GM18951 (cell line): ENCODE measurements around the gene GRIK4.

Experiments used
- POLR2A ChIP-seq: IDR thresholded peaks from 4 replicates; pipeline ENCODE4 v1.6.1; 2011; ENCODE audit warnings: mild to moderate bottlenecking; ENCODE audit not compliant: insufficient read length, insufficient read depth; ENCODE audit errors: extremely low read depth
- in situ Hi-C: fragments of 300-500 bp; cut with MboI; formaldehyde crosslinking; loops from one replicate; pipeline ENCODE4 v1.12.0; 2022; ENCODE audit warnings: low sequenced_read_pairs, mixed read lengths, inconsistent platforms; ENCODE audit not compliant: unreplicated experiment

GRIK4 gene

GRCh38 chr11:120735035-120735434 is 223.5 kb downstream of the GRIK4 start:
- TF ChIP-seq POLR2A: no peak

GRCh38 chr11:120738516-120739046 is 227.0 kb downstream of the GRIK4 start:
- in situ Hi-C loops: no loop called here
- TF ChIP-seq POLR2A: no peak

More at GRCh38 chr11:120735035-120735434, 223.5 kb downstream of the GRIK4 start:
- in situ Hi-C loops: no loop called here

- no peak for TF ChIP-seq POLR2A
- in situ Hi-C loops: no loop called here
Measured at GRCh38 chr11:120739780-120740179, 228.2 kb downstream of the GRIK4 start.

GRCh38 chr11:120740380-120740779 is 228.8 kb downstream of the GRIK4 start:
- no peak for TF ChIP-seq POLR2A
- in situ Hi-C loops: no loop called here

- in situ Hi-C loops: no loop called here
- TF ChIP-seq POLR2A: no peak
Measured at GRCh38 chr11:120744016-120744994, 232.8 kb downstream of the GRIK4 start.

- in situ Hi-C loops: no loop called here
- TF ChIP-seq POLR2A: no peak
Measured at GRCh38 chr11:120746376-120746775, 234.8 kb downstream of the GRIK4 start.

- in situ Hi-C loops: no loop called here
- TF ChIP-seq POLR2A: no peak
Measured at GRCh38 chr11:120746836-120747609, 235.5 kb downstream of the GRIK4 start.

- no peak for TF ChIP-seq POLR2A
- in situ Hi-C loops: no loop called here
Measured at GRCh38 chr11:120747850-120748814, 236.6 kb downstream of the GRIK4 start.

GRCh38 chr11:120749395-120749794 is 237.8 kb downstream of the GRIK4 start:
- in situ Hi-C loops: no loop called here
- no peak for TF ChIP-seq POLR2A

GRCh38 chr11:120750647-120751549 is 239.3 kb downstream of the GRIK4 start:
- no peak for TF ChIP-seq POLR2A
- in situ Hi-C loops: no loop called here

- in situ Hi-C loops: no loop called here
- TF ChIP-seq POLR2A: no peak
Measured at GRCh38 chr11:120751550-120751949, 240.0 kb downstream of the GRIK4 start.
